Smooth muscle cell (in vitro differentiated cells): ENCODE results near the gene CLCN7. TPM values are rescaled to one million over a fixed set of nuclear protein-coding genes. Genes with fewer than 3 reads are reported as not detected.

ENCODE experiments used
- DNase-seq: peaks from one replicate; lab custom pipeline; 2025; ENCODE audit not compliant: unreplicated experiment; lab: John Stamatoyannopoulos, UW
- H2AFZ ChIP-seq: fragments of 200-600 bp; sonication (generic); 2 replicates; pipeline ENCODE4 v1.6.0; 2016; ENCODE audit warnings: antibody characterized with exemption, low read depth, mild to moderate bottlenecking
- H3F3A ChIP-seq: fragments of 200-600 bp; sonication (generic); 2 replicates; pipeline ENCODE4 v1.6.0; 2017; ENCODE audit warnings: antibody characterized with exemption, low read depth
- H3K27ac ChIP-seq: fragments of 200-600 bp; sonication (generic); 2 replicates; pipeline ENCODE4 v1.5.1; 2016; ENCODE audit warnings: low read depth, mild to moderate bottlenecking
- H3K27me3 ChIP-seq: fragments of 200-600 bp; sonication (generic); 2 replicates; pipeline ENCODE4 v1.6.1; 2016; ENCODE audit warnings: low read depth, mild to moderate bottlenecking
- H3K36me3 ChIP-seq: fragments of 200-600 bp; sonication (generic); 2 replicates; pipeline ENCODE4 v1.5.1; 2016; ENCODE audit warnings: low read depth
- H3K4me1 ChIP-seq: fragments of 200-600 bp; sonication (generic); 2 replicates; pipeline ENCODE4 v1.5.1; 2016; ENCODE audit warnings: low read depth
- H3K4me2 ChIP-seq: fragments of 200-600 bp; sonication (generic); 2 replicates; pipeline ENCODE4 v1.6.0; 2016; ENCODE audit warnings: mild to moderate bottlenecking
- H3K4me3 ChIP-seq: fragments of 200-600 bp; sonication (generic); 2 replicates; pipeline ENCODE4 v1.5.1; 2016; ENCODE audit warnings: mild to moderate bottlenecking
- H3K79me2 ChIP-seq: fragments of 200-600 bp; sonication (generic); 2 replicates; pipeline ENCODE4 v1.6.0; 2016; ENCODE audit warnings: low read depth, mild to moderate bottlenecking
- H3K9ac ChIP-seq: fragments of 200-600 bp; sonication (generic); 2 replicates; pipeline ENCODE4 v1.6.0; 2016; ENCODE audit warnings: low read depth
- H3K9me3 ChIP-seq: fragments of 200-600 bp; sonication (generic); replicated peaks from 2 replicates; pipeline ENCODE4 v1.5.1; 2016; ENCODE audit warnings: low read depth
- H4K20me1 ChIP-seq: fragments of 200-600 bp; sonication (generic); 2 replicates; pipeline ENCODE4 v1.6.0; 2016; ENCODE audit warnings: low read depth
- WGBS: methylation state at CpG from one replicate; pipeline ENCODE4 v1.1.7; 2016; ENCODE audit warnings: low lambda C conversion rate; 5-methylcytosine and 5-hydroxymethylcytosine counted together
- polyA plus RNA-seq: library from polyadenylated mRNA; unstranded; fragments of >200 nt; fragmentation: Nextera tagmentation; extraction: Ambion mirVana; gene quantifications from 2 replicates; pipeline ENCODE4 v1.2.1, GENCODE V29; 2016
- total RNA-seq: library from RNA; depleted of rRNA; stranded (reverse); fragments of >200 nt; gene quantifications from 2 replicates; pipeline ENCODE4 v1.2.3, GENCODE V29; 2014
- TF ChIP-seq, protein P1 (sequence below): fragments of 200-600 bp; sonication (generic); IDR thresholded peaks from 2 replicates; pipeline ENCODE4 v1.5.1; 2017; ENCODE audit warnings: borderline replicate concordance, mild to moderate bottlenecking, antibody characterized with exemption; ENCODE audit not compliant: insufficient read depth, poor library complexity, severe bottlenecking

The CLCN7 gene
- total and polyA plus RNA-seq, 2 experiments from 2014 or later, result 15.6 to 45.2 TPM

GRCh38 chr16:1520461-1520860, 45.6 kb upstream of the CLCN7 start:
- no peak for DNase-seq
- Histone ChIP-seq H3K9me3 (no peaks in the 10 kb centered on the region), H3K4me1 (no peaks in the 10 kb centered on the region), H3K4me2 (no peak overlapping the region), H3K27ac (no peak overlapping the region), H3K9ac (no peak overlapping the region), H3K79me2 (no peaks in the 10 kb centered on the region), H3K27me3 (no peaks in the 10 kb centered on the region), H3K4me3 (no peak overlapping the region), H2AFZ (no peak overlapping the region), H3K36me3 (no peaks in the 10 kb centered on the region), H4K20me1 (no peaks in the 10 kb centered on the region), H3F3A (no peaks in the 10 kb centered on the region)
- TF ChIP-seq, protein P1, sequence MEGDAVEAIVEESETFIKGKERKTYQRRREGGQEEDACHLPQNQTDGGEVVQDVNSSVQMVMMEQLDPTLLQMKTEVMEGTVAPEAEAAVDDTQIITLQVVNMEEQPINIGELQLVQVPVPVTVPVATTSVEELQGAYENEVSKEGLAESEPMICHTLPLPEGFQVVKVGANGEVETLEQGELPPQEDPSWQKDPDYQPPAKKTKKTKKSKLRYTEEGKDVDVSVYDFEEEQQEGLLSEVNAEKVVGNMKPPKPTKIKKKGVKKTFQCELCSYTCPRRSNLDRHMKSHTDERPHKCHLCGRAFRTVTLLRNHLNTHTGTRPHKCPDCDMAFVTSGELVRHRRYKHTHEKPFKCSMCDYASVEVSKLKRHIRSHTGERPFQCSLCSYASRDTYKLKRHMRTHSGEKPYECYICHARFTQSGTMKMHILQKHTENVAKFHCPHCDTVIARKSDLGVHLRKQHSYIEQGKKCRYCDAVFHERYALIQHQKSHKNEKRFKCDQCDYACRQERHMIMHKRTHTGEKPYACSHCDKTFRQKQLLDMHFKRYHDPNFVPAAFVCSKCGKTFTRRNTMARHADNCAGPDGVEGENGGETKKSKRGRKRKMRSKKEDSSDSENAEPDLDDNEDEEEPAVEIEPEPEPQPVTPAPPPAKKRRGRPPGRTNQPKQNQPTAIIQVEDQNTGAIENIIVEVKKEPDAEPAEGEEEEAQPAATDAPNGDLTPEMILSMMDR, result no peak
- 94% methylated on average over 19 of the region's 19 CpGs for WGBS

DNA sequence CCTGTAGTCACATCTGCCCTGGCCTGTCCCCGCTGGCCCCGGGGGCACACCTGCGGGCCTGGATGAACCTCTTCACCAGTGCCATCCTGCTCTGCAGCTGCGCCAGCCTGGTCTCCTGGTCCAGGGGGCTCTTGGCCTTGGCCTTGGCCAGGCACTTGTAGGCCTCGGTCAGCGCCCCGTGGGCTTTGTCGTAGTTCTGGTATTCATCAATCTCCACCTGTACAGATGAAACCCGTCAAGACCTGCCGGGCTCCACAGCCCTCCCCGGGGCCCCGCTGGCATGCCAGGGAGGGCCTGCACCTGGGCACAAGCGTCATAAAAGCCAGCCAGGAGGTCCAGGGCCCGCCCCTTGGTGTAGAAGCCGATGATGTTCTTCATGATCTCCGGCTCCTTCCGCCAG, 45.0 kb upstream of the CLCN7 start:
- no peaks in the 10 kb centered on the region for H3F3A ChIP-seq
- no peak overlapping the region for H3K4me3 ChIP-seq
- TF ChIP-seq, protein P1, result no peak
- H3K4me1 ChIP-seq, result no peaks in the 10 kb centered on the region
- H3K27ac ChIP-seq, result no peak overlapping the region
- no peaks in the 10 kb centered on the region for H3K27me3 ChIP-seq
- H4K20me1 ChIP-seq, result no peaks in the 10 kb centered on the region
- no peaks in the 10 kb centered on the region for H3K9me3 ChIP-seq
- H3K79me2 ChIP-seq, result no peaks in the 10 kb centered on the region
- DNase-seq, result no peak
- no peak overlapping the region for H2AFZ ChIP-seq
- H3K36me3 ChIP-seq, result no peaks in the 10 kb centered on the region
- no peak overlapping the region for H3K4me2 ChIP-seq
- H3K9ac ChIP-seq, result no peak overlapping the region
- WGBS, result 96% methylated on average over 17 of the region's 17 CpGs

DNA sequence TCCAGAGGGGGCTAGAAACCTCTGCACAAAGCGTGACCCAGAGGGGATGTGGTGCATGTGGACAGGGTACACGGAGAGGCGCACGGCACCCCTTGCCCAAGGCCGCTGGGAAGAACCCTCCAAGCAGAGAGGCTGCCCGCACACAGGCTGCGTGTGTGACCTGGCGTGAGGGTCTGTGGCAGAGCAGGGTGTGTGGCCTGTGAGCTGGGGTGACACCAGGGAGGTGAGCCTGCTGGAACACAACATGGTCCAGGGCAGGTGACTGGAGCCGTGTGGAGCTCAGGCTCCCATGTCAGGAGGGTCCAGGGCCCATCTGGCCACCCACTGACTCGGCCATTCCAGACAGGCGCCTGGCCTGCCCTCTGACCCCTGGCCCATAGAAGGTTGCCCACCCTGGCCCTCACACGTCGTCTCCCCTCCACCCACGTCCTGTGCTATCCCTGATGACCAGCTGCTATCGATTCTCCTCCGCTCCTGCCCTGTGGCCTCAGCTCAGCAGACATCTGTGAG, 43.9 kb upstream of the CLCN7 start:
- no peaks in the 10 kb centered on the region for H3K36me3 ChIP-seq
- no peak for DNase-seq
- H3K79me2 ChIP-seq, result no peaks in the 10 kb centered on the region
- no peaks in the 10 kb centered on the region for H3K27me3 ChIP-seq
- H3K4me3 ChIP-seq, result no peak overlapping the region
- no peak overlapping the region for H3K27ac ChIP-seq
- H3K9me3 ChIP-seq, result no peaks in the 10 kb centered on the region
- H3K4me1 ChIP-seq, result no peaks in the 10 kb centered on the region
- H4K20me1 ChIP-seq, result no peaks in the 10 kb centered on the region
- WGBS, result 90% methylated on average over 14 of the region's 16 CpGs
- H3K9ac ChIP-seq, result no peak overlapping the region
- H2AFZ ChIP-seq, result no peak overlapping the region
- no peak overlapping the region for H3K4me2 ChIP-seq
- TF ChIP-seq, protein P1, result no peak
- no peaks in the 10 kb centered on the region for H3F3A ChIP-seq

DNA sequence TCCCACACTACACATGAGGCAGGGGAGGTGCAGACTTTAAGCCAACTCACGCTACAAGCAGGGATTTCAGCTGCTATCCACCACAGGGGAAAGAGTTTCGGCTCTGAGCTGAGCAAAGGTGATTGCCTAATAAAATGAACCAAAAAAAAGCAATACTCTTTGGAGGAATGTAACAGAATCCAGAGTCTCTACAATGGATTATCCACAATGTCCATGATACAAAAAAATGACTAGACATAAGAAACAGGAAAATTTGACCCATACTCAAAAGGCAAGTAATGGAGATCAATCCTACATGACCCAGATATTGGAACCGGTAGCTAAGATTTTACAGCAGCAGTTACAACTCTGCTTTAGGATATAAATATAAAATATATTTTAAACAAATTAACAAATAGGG, 39.7 kb upstream of the CLCN7 start:
- Histone ChIP-seq H3K9ac (no peak overlapping the region), H3F3A (no peaks in the 10 kb centered on the region), H3K27ac (no peak overlapping the region), H4K20me1 (no peaks in the 10 kb centered on the region), H3K36me3 (no peaks in the 10 kb centered on the region), H3K4me2 (no peak overlapping the region), H2AFZ (no peak overlapping the region), H3K4me1 (no peaks in the 10 kb centered on the region), H3K9me3 (no peaks in the 10 kb centered on the region), H3K27me3 (no peaks in the 10 kb centered on the region), H3K79me2 (no peaks in the 10 kb centered on the region), H3K4me3 (no peak overlapping the region)
- WGBS, result 93% methylated on average over 3 of the region's 3 CpGs
- no peak for DNase-seq
- TF ChIP-seq, protein P1, result no peak
